ENCODE data around the gene LAMA2. TPM values are rescaled to one million over a fixed set of nuclear protein-coding genes. Genes with fewer than 3 reads are reported as not detected.

LAMA2 gene
- total RNA-seq, 4 donors from 2014 or later: 203 to 339 (median 275) TPM

GRCh38 chr6:129417416-129418086, 534.6 kb downstream of the LAMA2 start:
- Histone ChIP-seq H3K4me3 (no peak overlapping the region), H3K9me3 (no peaks in the 10 kb centered on the region), H3K27ac (no peak overlapping the region), H3K36me3 (peaks cover 0 to 57% (median 0%) of the 10 kb centered on the region in 3 donors), H3K27me3 (no peaks in the 10 kb centered on the region), H3K4me1 (no peaks in the 10 kb centered on the region)
- WGBS, 2 donors: 95 to 96% methylated on average over 8 of the region's 8 CpGs
- no peak for DNase-seq (ENCODE audit: low spot score in 2 of 2)
- no peak for TF ChIP-seq POLR2A (IDR thresholded peaks at IDR 0.05)
- TF ChIP-seq, protein P1, sequence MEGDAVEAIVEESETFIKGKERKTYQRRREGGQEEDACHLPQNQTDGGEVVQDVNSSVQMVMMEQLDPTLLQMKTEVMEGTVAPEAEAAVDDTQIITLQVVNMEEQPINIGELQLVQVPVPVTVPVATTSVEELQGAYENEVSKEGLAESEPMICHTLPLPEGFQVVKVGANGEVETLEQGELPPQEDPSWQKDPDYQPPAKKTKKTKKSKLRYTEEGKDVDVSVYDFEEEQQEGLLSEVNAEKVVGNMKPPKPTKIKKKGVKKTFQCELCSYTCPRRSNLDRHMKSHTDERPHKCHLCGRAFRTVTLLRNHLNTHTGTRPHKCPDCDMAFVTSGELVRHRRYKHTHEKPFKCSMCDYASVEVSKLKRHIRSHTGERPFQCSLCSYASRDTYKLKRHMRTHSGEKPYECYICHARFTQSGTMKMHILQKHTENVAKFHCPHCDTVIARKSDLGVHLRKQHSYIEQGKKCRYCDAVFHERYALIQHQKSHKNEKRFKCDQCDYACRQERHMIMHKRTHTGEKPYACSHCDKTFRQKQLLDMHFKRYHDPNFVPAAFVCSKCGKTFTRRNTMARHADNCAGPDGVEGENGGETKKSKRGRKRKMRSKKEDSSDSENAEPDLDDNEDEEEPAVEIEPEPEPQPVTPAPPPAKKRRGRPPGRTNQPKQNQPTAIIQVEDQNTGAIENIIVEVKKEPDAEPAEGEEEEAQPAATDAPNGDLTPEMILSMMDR (IDR thresholded peaks at IDR 0.05): no peak
- no peak for TF ChIP-seq EP300 (IDR thresholded peaks at IDR 0.05)

DNA sequence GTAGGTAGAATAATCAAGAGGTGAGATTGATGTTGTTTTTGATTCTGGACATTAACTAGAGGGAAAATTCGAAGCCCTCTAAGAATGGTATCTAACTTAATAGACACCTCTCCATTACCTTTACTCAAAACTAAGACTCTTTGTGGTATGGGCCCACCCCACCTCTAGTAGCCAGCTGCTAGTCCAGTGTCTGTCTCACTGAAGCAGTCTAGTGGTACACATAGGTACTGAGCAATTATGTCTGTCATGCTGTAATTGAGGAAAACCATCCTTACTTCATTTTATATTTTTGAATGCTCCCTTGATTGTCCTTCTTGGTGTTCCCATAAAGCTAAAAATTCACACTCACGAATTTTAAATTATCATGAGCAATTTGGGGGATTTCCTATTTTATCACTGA, 536.4 kb downstream of the LAMA2 start:
- Histone ChIP-seq H3K36me3 (peaks cover 0 to 62% (median 0%) of the 10 kb centered on the region in 3 donors), H3K27me3 (no peaks in the 10 kb centered on the region), H3K27ac (no peak overlapping the region), H3K4me1 (no peaks in the 10 kb centered on the region), H3K9me3 (peaks cover 0 to 8% (median 0%) of the 10 kb centered on the region in 4 donors), H3K4me3 (no peak overlapping the region)
- TF ChIP-seq, protein P1 (IDR thresholded peaks at IDR 0.05): no peak
- no peak for TF ChIP-seq POLR2A (IDR thresholded peaks at IDR 0.05)
- TF ChIP-seq EP300 (IDR thresholded peaks at IDR 0.05): no peak
- no peak for DNase-seq (ENCODE audit: low spot score in 2 of 2)
- WGBS, 2 donors: 75 to 89% methylated on average over 2 of the region's 2 CpGs

DNA sequence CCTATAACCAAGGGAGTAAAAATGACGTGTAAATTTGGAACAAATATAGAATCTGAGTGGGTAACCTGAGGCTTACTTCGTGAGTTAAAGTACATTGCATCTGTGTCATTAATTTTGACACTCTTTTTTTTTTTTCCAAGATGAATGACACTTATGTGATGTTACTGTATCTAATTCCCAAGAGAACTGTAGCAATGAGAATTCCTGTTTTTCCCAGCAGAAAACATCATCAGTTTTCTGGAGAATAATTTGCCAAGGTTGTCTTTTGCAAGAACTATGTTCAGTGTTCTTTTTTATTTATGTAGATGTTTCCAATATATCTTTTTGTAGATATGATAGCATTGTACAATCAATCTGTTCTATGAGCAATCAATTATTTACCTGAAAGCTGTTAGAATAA, 543.4 kb downstream of the LAMA2 start:
- no peaks in the 10 kb centered on the region for H3K4me1 ChIP-seq
- H3K27me3 ChIP-seq: no peaks in the 10 kb centered on the region
- no peak overlapping the region for H3K4me3 ChIP-seq
- TF ChIP-seq POLR2A (IDR thresholded peaks at IDR 0.05): no peak
- TF ChIP-seq, protein P1 (IDR thresholded peaks at IDR 0.05): no peak
- no peak for TF ChIP-seq EP300 (IDR thresholded peaks at IDR 0.05)
- 70 to 72% methylated on average over 2 of the region's 2 CpGs for WGBS, 2 donors
- H3K27ac ChIP-seq: no peak overlapping the region
- DNase-seq (ENCODE audit: low spot score in 2 of 2): no peak
- peaks cover 0 to 68% (median 0%) of the 10 kb centered on the region in 3 donors for H3K36me3 ChIP-seq
- peaks cover 0 to 8% (median 0%) of the 10 kb centered on the region in 4 donors for H3K9me3 ChIP-seq

DNA sequence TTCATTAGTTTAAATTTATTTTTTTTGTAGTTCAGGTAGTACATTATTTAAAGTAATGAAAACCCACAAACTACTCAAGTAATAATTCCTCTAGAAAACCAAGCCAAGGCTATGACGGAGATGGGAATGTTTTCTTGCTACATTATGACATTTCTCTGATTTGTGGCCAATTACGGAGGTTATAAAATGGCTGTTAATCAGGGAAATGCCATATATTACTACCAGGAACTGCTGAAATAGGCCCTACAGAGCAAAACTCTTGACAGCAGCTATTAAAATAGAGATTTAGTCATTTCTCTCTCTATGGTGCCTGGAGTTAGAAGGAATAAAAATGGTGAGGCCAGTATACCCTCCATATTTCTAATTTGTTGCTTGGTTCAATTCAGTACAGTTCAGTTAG, 547.0 kb downstream of the LAMA2 start:
- Histone ChIP-seq H3K27ac (no peak overlapping the region), H3K36me3 (peaks cover 0 to 53% (median 0%) of the 10 kb centered on the region in 3 donors), H3K4me1 (no peaks in the 10 kb centered on the region), H3K4me3 (no peak overlapping the region), H3K9me3 (no peaks in the 10 kb centered on the region), H3K27me3 (no peaks in the 10 kb centered on the region)
- DNase-seq (ENCODE audit: low spot score in 2 of 2): no peak
- TF ChIP-seq POLR2A (IDR thresholded peaks at IDR 0.05) (no peak), EP300 (IDR thresholded peaks at IDR 0.05) (no peak)
- TF ChIP-seq, protein P1 (IDR thresholded peaks at IDR 0.05): no peak
- WGBS, 2 donors: 88 to 95% methylated on average over 2 of the region's 2 CpGs

DNA sequence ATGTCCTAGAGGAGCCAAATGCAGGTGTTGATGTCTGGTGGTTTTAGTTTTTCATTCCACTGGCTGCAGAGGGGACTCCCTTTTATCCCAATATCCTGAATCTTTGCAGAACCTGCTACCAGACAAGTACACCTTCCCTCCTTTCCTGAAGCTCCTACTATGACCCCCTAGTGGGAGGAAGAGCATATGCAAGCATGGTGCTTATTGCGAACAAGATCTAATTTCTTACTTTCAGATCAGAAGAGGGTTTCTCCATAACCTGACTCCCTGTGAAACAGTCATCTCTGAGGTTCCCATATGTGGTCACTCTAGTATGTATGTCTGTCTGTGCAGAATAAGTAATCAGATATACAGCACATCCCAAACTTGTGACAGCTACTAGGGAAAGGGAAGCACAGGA, 549.8 kb downstream of the LAMA2 start:
- no peak for DNase-seq (ENCODE audit: low spot score in 2 of 2)
- no peak overlapping the region for H3K27ac ChIP-seq
- H3K9me3 ChIP-seq: no peaks in the 10 kb centered on the region
- peaks cover 0 to 59% (median 0%) of the 10 kb centered on the region in 3 donors for H3K36me3 ChIP-seq
- no peaks in the 10 kb centered on the region for H3K27me3 ChIP-seq
- no peak overlapping the region for H3K4me3 ChIP-seq
- 84 to 100% methylated on average over 1 of the region's 1 CpG for WGBS, 2 donors
- H3K4me1 ChIP-seq: no peaks in the 10 kb centered on the region
- TF ChIP-seq EP300 (IDR thresholded peaks at IDR 0.05) (no peak), POLR2A (IDR thresholded peaks at IDR 0.05) (no peak)
- TF ChIP-seq, protein P1 (IDR thresholded peaks at IDR 0.05): no peak
